GM12801 (cell line): Measurements from ENCODE around the gene CXCL10.

Experiments
- TF ChIP-seq, protein P1 (sequence below): IDR thresholded peaks from one replicate; pipeline ENCODE4 v1.5.1; 2011; ENCODE audit warnings: control low read depth; ENCODE audit not compliant: insufficient read length; ENCODE audit errors: extremely low read depth

Gene CXCL10

DNA sequence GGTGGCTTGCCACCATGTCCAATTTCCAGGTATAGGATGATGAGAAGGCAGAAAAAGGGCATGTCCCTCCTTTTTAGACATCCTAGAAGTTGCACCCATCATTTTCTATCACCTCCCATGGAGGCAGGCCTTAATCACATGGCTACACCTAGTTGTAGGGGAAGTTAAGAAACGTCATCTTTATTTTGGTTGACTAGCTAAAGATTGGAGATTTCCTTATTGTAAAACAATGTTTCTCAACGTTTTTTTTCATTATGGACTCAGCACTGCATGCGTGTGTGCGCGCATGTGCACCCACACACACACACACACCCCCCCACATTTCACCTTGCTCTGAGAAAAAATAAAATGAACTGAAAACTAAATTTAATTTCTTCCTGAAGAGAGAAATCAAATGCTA lies 14.0 kb downstream of the CXCL10 start:
- TF ChIP-seq, protein P1, sequence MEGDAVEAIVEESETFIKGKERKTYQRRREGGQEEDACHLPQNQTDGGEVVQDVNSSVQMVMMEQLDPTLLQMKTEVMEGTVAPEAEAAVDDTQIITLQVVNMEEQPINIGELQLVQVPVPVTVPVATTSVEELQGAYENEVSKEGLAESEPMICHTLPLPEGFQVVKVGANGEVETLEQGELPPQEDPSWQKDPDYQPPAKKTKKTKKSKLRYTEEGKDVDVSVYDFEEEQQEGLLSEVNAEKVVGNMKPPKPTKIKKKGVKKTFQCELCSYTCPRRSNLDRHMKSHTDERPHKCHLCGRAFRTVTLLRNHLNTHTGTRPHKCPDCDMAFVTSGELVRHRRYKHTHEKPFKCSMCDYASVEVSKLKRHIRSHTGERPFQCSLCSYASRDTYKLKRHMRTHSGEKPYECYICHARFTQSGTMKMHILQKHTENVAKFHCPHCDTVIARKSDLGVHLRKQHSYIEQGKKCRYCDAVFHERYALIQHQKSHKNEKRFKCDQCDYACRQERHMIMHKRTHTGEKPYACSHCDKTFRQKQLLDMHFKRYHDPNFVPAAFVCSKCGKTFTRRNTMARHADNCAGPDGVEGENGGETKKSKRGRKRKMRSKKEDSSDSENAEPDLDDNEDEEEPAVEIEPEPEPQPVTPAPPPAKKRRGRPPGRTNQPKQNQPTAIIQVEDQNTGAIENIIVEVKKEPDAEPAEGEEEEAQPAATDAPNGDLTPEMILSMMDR, result no peak

DNA sequence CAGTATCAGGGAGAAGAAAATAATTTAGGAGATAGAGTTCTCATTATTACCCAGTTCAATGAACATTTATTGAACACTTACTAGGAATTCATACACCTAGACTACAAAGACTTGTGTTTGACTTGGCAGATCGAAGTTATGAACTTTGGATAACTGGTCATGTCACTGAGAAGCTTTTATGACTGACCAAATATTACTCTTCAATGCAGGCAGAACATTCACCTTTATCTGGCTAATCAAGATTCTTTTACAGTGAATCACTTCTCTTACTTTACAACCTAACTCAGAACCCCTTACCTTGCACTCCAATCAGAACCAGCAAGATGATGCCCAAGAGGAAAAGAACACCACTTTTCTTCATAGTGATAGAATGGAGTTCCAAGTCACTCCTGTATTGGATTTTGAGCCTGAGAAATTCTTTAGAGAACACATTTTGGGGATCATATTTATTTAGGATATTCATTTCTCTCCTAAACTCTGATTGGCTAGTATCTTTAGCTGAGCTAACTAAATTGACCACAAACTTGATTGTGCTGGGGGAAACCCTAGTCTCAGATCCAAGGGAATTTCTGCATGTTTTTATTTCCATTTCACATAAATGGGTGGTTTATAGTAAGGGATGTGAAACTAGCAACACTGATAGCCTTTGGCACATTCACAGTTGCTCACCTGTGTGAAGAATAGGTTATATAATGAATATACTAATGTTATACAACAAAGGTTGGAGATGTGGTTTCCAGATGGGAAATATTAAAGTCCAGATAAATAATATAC lies 16.0 kb downstream of the CXCL10 start, which contains the start of gene CXCL9:
Gene CXCL9 (minus strand): TSS at position 421 of the 774 bp plus-strand sequence. CDS start 60 bp downstream, at position 361.
- TF ChIP-seq, protein P1, result no peak

DNA sequence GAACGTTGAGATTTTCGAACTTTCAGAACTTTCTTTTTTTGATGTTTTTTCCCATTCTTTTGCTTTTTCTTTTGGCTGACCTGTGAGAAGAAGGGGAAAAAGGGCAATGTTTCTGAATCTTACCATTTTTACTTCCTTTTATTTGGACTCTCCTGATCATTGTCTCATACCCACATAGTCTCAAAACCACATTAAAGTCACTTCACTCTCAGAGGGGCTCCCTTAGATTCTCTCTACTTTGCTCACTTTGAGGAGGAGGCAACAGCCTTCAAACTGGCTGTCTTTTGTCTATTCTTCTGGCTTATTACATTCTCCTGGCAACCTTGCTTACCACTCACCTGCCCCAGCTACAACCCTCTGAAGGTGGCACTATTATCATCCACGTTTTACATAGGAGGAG lies 19.7 kb downstream of the CXCL10 start:
- TF ChIP-seq, protein P1, result no peak

DNA sequence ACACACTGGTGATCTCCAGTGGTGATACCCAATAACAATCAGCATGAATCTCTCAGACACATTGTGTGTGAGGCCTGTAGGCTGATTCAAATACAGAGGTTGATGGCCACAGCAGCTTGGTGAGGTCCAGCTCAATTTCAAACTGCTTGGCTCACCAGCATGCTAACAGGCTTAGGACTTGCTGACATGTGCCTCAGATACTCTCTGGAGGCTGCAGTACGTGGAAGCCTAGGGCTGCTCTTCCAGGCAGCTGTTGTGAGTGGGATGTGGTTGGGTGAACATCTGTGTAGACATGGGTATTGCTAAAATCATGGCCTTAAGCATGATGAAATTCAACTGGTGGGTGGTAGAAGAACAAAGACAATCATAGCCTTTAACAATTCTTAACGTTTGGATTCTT lies 20.3 kb downstream of the CXCL10 start:
- TF ChIP-seq, protein P1, result no peak

DNA sequence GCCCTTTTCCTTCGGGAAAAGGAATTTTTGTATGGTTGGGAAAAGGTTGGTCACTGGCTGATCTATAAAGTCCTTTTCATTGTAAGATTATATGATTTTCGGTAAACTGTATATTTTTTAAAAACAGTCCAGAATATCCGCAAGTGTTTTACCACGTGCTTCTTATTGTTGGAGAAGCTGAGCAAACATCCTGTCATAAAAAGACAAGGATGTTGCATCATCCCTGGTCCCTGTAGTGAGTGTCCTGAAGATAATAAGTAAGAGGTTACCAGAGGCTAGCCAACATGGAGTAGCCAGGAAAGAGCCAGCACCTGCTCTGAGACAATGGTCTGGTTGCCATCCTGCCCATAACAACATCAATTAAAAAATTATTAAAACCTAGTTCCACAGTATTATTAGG lies 21.1 kb downstream of the CXCL10 start:
- TF ChIP-seq, protein P1, result no peak

DNA sequence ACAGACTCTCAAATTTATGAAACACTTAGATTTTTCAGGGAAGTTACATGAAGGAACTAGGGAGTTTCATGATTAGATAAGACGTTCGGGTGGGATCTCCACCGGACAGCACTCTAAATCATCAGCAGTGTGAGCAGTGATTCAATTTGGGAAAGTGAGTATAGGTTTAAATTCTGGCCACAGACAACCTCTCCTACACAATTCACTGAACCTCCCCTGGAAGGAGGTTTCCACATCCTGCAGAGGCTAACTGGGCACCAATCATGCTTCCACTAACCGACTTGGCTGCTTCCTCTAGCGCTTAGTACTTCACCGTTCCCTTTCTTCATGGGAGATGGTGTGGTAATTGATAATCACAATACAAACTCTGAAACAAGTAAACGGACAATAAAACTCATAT lies 21.6 kb downstream of the CXCL10 start:
- TF ChIP-seq, protein P1, result no peak

DNA sequence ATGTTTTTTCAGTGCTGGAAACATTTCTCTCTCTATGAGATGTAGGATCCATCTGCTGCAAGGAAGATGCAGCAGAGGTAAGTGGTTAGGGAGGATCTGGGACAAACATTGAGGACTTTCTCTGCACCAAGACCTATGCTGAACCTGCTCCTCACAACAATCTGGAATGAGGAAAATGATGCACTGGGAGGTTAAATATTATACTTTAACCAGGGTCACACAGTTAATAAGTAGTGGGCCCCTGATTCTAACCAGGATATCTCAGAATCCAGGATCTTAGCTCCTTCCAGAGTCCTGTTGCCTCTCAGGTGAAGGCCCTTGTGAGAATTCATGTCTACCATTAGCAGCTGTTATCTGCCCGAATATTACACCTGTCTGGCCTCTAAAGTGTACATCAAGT lies 23.0 kb downstream of the CXCL10 start:
- TF ChIP-seq, protein P1, result no peak
